Measurements from ENCODE around the gene LMBRD1. TPM values are rescaled to one million over a fixed set of nuclear protein-coding genes. Genes with fewer than 3 reads are reported as not detected.

Gene LMBRD1
- total and polyA plus RNA-seq, 2 experiments from 2014 or later, result 14.4 to 24.4 TPM

- TF ChIP-seq CTCF (IDR thresholded peaks at IDR 0.05; ENCODE audit: low read depth, low read length), result no peak
- no peaks in the 10 kb centered on the region for H3K9me3 ChIP-seq (ENCODE audit: low read depth)
- no peak overlapping the region for H3K4me3 ChIP-seq
- H3K27me3 ChIP-seq, result no peaks in the 10 kb centered on the region
- DNase-seq (ENCODE audit: low read depth in 1 of 2, low spot score in 1 of 2), result peak in 1 of 2 donors; percentile 9
- peaks cover 12% of the 10 kb centered on the region for H3K4me1 ChIP-seq (ENCODE audit: low read depth)
- H3K36me3 ChIP-seq, result no peaks in the 10 kb centered on the region
- no peak overlapping the region for H3K27ac ChIP-seq
Measured at GRCh38 chr6:69763763-69764162, 33.0 kb downstream of the LMBRD1 start.

GRCh38 chr6:69761853-69762252, 35.0 kb downstream of the LMBRD1 start:
- TF ChIP-seq CTCF (IDR thresholded peaks at IDR 0.05; ENCODE audit: low read depth, low read length), result no peak
- Histone ChIP-seq H3K36me3 (no peaks in the 10 kb centered on the region), H3K4me3 (no peak overlapping the region), H3K27me3 (no peaks in the 10 kb centered on the region), H3K9me3 (ENCODE audit: low read depth) (no peaks in the 10 kb centered on the region), H3K4me1 (ENCODE audit: low read depth) (peaks cover 12% of the 10 kb centered on the region), H3K27ac (peak overlapping the region; percentile 77)
- DNase-seq (ENCODE audit: low read depth in 1 of 2, low spot score in 1 of 2), result no peak

GRCh38 chr6:69758214-69758613, 38.6 kb downstream of the LMBRD1 start:
- Histone ChIP-seq H3K27ac (no peak overlapping the region), H3K9me3 (ENCODE audit: low read depth) (no peaks in the 10 kb centered on the region), H3K4me1 (ENCODE audit: low read depth) (peaks cover 12% of the 10 kb centered on the region), H3K27me3 (no peaks in the 10 kb centered on the region), H3K4me3 (no peak overlapping the region), H3K36me3 (no peaks in the 10 kb centered on the region)
- no peak for DNase-seq (ENCODE audit: low read depth in 1 of 2, low spot score in 1 of 2)
- TF ChIP-seq CTCF (IDR thresholded peaks at IDR 0.05; ENCODE audit: low read depth, low read length), result no peak

- Histone ChIP-seq H3K36me3 (no peaks in the 10 kb centered on the region), H3K9me3 (ENCODE audit: low read depth) (no peaks in the 10 kb centered on the region), H3K27ac (no peak overlapping the region), H3K27me3 (no peaks in the 10 kb centered on the region), H3K4me1 (ENCODE audit: low read depth) (peaks cover 12% of the 10 kb centered on the region), H3K4me3 (no peak overlapping the region)
- no peak for DNase-seq (ENCODE audit: low read depth in 1 of 2, low spot score in 1 of 2)
- TF ChIP-seq CTCF (IDR thresholded peaks at IDR 0.05; ENCODE audit: low read depth, low read length), result no peak
Measured at GRCh38 chr6:69756907-69757306, 39.9 kb downstream of the LMBRD1 start.

GRCh38 chr6:69756366-69756765, 40.4 kb downstream of the LMBRD1 start:
- no peak for DNase-seq (ENCODE audit: low read depth in 1 of 2, low spot score in 1 of 2)
- H3K9me3 ChIP-seq (ENCODE audit: low read depth), result no peaks in the 10 kb centered on the region
- no peak for TF ChIP-seq CTCF (IDR thresholded peaks at IDR 0.05; ENCODE audit: low read depth, low read length)
- no peaks in the 10 kb centered on the region for H3K27me3 ChIP-seq
- no peaks in the 10 kb centered on the region for H3K36me3 ChIP-seq
- H3K4me1 ChIP-seq (ENCODE audit: low read depth), result peaks cover 11% of the 10 kb centered on the region
- no peak overlapping the region for H3K4me3 ChIP-seq
- H3K27ac ChIP-seq, result no peak overlapping the region

GRCh38 chr6:69735027-69735426, 61.8 kb downstream of the LMBRD1 start:
- no peaks in the 10 kb centered on the region for H3K27me3 ChIP-seq
- DNase-seq (ENCODE audit: low read depth in 1 of 2, low spot score in 1 of 2), result no peak
- no peaks in the 10 kb centered on the region for H3K9me3 ChIP-seq (ENCODE audit: low read depth)
- no peak for TF ChIP-seq CTCF (IDR thresholded peaks at IDR 0.05; ENCODE audit: low read depth, low read length)
- H3K27ac ChIP-seq, result no peak overlapping the region
- no peak overlapping the region for H3K4me3 ChIP-seq
- no peaks in the 10 kb centered on the region for H3K4me1 ChIP-seq (ENCODE audit: low read depth)
- no peaks in the 10 kb centered on the region for H3K36me3 ChIP-seq

Data from cardiac muscle cell (in vitro differentiated cells and primary cell).